ENCODE data around the gene HSD17B4.
"Not testable (repeated sequence)": the region's sequence is repeated elsewhere in the genome, so short reads cannot be mapped to it uniquely, and the experiment has no call there.

HSD17B4 gene

DNA sequence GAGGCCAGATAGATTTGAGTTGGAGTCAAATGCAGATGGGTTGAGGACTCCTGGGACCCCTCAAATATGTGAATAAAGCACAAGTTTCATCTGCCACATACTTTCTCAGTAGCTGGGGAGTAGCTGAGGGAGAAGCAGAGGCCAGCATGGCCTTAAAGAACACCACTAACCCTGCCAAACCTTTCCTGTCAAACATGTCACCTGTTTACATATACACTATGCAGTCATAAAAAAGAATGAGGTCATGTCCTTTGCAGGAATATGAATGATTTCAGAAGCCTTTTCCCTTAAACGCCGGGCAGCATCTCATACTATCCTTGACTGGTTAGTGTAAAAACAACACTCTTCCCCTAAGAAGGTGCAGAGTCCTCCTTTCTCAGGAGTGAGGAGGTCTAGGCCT, 25.2 kb upstream of the HSD17B4 start:
- TF ChIP-seq FOXP2 (optimal IDR thresholded peaks at IDR 0.05; ENCODE audit: control extremely low read depth, extremely low read length, insufficient read depth): no peak
- TF ChIP-seq POLR2AphosphoS5 (IDR thresholded peaks at IDR 0.05; ENCODE audit: borderline replicate concordance, low read depth, low read length): no peak
- TF ChIP-seq EZH2 (IDR thresholded peaks at IDR 0.05): no peak
- H3K9me3 ChIP-seq (ENCODE audit: low read depth, low read length): no peaks in the 10 kb centered on the region

DNA sequence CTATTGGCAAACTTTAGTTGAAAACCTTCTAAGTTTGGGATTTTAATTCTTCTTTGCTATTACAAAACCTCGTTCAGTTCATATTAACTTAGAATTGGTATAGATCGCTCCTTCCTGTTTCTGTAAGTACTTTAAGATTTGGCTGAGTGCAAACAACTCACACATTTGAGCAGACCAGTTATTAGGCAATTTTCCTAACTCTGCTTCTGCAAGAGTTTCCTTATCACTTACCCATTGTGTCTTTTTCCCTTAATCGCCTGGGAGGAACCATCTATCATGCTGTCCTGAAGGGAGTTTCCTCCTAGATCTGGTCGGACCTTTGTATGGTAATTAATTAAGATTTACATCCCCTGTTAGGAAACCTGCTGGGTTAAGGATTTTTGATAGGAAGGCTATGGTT, 24.7 kb upstream of the HSD17B4 start:
- not testable (repeated sequence) for H3K9ac ChIP-seq (ENCODE audit: insufficient read length); H3K9me3 ChIP-seq (ENCODE audit: low read depth, low read length); H3K4me3 ChIP-seq; H3K36me3 ChIP-seq (ENCODE audit: insufficient read depth, low read length); H3K27ac ChIP-seq; DNase-seq (ENCODE audit: low read depth, low spot score)

More for the DNA sequence above, 25.2 kb upstream of the HSD17B4 start:
- Histone ChIP-seq H3K4me3 (no peak overlapping the region), H3K9ac (ENCODE audit: insufficient read length) (no peak overlapping the region), H3K36me3 (ENCODE audit: insufficient read depth, low read length) (no peaks in the 10 kb centered on the region), H3K27ac (no peak overlapping the region)
- DNase-seq (ENCODE audit: low read depth, low spot score): no peak

DNA sequence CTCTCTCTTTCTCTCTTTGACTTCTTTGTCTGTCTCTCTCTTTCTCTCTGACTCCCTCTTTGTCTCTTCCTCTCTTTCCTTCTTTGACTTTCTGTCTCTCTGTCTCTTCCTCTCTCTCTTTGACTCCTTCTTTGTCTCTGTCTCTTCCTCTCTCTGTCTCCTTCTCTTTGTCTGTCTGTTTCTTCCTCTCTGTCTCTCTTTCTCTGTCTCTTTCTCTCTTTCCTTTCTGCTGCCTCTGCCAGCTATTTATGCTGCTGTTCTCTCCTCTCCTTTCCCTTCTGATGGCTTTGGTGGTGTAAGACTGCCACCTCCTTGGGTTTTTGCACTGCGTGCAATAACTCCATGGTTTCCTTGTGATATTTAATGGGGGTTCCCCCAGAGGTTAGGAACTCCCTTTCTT, 24.1 kb upstream of the HSD17B4 start:
- H3K27ac ChIP-seq: not testable (repeated sequence)

DNA sequence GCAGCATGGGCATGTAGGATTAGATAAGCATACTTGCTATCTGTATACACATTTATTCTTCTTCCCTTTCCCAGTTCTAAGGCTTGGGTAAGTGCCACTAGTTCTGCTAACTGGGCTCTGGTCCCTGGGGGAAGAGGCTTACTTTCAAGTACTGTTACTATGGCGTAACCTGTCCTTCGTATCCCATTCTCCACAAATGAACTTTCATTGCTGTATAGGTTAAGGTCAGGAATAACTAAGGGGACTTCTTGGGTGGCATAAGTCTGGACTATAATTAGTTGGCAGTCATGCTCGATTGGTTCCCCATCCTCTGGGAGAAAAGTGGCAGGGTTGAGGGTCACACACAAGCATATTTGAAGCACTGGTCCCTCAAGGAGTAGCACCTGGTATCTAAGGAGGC, 23.7 kb upstream of the HSD17B4 start:
- H3K36me3 ChIP-seq (ENCODE audit: insufficient read depth, low read length); H3K9me3 ChIP-seq (ENCODE audit: low read depth, low read length); H3K9ac ChIP-seq (ENCODE audit: insufficient read length); H3K27ac ChIP-seq; DNase-seq (ENCODE audit: low read depth, low spot score); H3K4me3 ChIP-seq: not testable (repeated sequence)

More for the DNA sequence above, 24.1 kb upstream of the HSD17B4 start:
- H3K9me3 ChIP-seq (ENCODE audit: low read depth, low read length); DNase-seq (ENCODE audit: low read depth, low spot score); H3K9ac ChIP-seq (ENCODE audit: insufficient read length); H3K36me3 ChIP-seq (ENCODE audit: insufficient read depth, low read length); H3K4me3 ChIP-seq: not testable (repeated sequence)

DNA sequence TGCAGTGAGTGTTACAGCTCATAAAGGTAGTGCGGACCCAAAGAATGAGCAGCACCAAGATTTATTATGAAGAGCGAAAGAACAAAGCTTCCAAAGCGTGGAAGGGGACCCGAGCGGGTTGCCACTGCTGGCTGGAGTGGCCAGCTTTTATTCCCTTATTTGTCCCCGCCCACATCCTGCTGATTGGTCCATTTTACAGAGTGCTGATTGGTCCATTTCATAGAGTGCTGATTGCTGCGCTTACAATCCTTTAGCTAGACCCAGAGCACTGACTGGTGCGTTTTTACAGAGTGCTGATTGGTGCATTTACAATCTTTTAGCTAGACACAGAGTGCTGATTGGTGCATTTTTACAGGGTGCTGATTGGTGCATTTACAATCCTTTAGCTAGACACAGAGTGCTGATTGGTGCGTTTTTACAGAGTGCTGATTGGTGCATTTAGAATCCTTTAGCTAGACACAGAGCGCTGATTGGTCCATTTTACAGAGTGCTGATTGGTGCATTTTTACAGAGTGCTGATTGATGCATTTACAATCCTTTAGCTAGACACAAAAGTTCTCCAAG, 19.5 kb upstream of the HSD17B4 start:
- H3K9ac ChIP-seq (ENCODE audit: insufficient read length): not testable (repeated sequence)

DNA sequence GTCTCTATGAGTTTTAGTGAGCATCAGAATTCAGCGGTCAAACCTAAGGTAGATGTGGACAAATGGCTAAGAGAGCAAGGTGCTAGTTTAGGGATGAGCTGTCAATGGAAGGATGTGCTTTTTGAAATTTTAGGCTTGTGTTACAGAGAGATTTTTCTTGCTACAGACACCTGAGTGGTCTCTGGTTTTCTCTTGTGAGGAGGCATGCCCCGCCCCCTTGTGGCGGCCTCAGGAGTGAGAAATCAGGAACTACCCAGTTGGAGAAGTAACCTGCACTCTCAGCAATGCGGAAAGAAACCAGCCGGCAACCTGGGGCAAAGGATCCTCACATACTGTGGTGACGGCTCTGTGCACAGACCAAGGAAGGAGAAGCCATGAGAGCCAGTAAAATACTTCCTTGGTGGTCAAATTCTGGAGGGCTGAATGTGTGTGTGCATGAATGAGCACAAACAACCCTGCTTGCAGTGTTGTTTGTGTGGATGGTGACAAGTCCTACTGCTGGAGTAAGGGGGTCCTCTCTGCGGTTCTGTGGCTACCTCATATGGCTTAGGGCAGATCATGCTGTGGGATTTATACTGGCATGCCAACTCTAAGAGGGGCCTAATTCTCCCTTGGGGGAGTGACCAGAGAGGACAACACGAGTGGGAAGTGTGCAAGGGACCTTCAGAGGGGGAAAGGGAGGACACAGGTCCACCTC, 16.7 kb upstream of the HSD17B4 start:
- Histone ChIP-seq H3K36me3 (ENCODE audit: insufficient read depth, low read length) (no peaks in the 10 kb centered on the region), H3K4me3 (no peak overlapping the region), H3K9me3 (ENCODE audit: low read depth, low read length) (no peaks in the 10 kb centered on the region), H3K9ac (ENCODE audit: insufficient read length) (no peak overlapping the region), H3K27ac (no peak overlapping the region)
- no peak for DNase-seq (ENCODE audit: low read depth, low spot score)
- no peak for TF ChIP-seq POLR2AphosphoS5 (IDR thresholded peaks at IDR 0.05; ENCODE audit: borderline replicate concordance, low read depth, low read length)
- no peak for TF ChIP-seq EZH2 (IDR thresholded peaks at IDR 0.05)
- no peak for TF ChIP-seq FOXP2 (optimal IDR thresholded peaks at IDR 0.05; ENCODE audit: control extremely low read depth, extremely low read length, insufficient read depth)

More for the DNA sequence above, 19.5 kb upstream of the HSD17B4 start:
- H3K9me3 ChIP-seq (ENCODE audit: low read depth, low read length); H3K27ac ChIP-seq; DNase-seq (ENCODE audit: low read depth, low spot score); H3K36me3 ChIP-seq (ENCODE audit: insufficient read depth, low read length); H3K4me3 ChIP-seq: not testable (repeated sequence)

DNA sequence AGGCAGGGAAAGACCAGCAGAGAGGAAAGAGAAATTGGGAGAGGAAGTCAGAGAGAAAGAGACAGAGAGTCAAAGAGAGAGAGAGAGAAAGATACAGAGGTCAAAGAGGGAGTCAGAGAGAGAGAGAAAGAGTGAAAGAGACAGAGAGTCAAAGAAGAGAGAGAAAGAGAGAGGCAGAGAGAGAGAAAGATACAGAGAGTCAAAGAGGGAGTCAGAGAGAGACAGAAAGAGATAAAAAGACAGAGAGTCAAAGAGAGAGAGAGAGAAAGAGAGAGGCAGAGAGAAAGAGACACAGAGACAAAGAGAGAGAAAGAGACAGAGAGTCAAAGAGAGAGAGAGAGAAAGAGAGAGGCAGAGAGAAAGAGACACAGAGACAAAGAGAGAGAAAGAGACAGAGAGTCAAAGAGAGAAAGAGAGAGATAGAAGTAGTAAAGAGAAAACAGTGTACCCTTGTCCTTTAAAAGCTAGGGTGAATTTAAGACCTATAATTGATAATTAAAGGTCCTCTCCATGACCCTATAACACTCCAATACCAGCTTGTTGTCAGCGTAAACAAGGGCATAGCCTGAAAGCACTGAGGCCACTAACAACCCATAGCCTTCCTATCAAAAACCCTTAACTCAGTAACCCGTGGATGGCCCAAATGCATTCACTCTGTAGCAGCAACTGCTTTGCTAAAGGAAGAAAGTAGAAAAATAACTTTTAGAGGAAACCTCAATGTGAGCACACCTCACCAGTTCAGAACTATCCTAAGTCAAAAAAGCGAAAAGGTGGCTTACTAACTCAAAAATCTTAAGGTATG, 14.3 kb upstream of the HSD17B4 start:
- not testable (repeated sequence) for H3K27ac ChIP-seq; DNase-seq (ENCODE audit: low read depth, low spot score); H3K9me3 ChIP-seq (ENCODE audit: low read depth, low read length); H3K4me3 ChIP-seq; H3K9ac ChIP-seq (ENCODE audit: insufficient read length); H3K36me3 ChIP-seq (ENCODE audit: insufficient read depth, low read length)

DNA sequence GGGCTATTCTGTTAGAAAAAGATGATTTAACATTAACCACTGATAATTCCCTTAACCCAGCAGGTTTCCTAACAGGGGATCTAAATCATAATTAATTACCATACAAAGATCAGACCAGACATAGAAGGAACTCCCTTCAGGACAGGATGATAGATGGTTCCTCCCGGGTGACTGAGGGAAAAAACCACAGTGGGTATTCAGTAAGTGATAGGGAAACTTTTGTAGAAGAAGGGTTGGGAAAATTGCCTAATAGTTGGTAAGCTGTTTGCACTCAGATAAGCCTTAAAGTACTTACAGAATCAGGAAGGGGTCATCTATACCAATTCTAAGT, 13.7 kb upstream of the HSD17B4 start:
- DNase-seq (ENCODE audit: low read depth, low spot score); H3K4me3 ChIP-seq; H3K27ac ChIP-seq; H3K9me3 ChIP-seq (ENCODE audit: low read depth, low read length); H3K36me3 ChIP-seq (ENCODE audit: insufficient read depth, low read length); H3K9ac ChIP-seq (ENCODE audit: insufficient read length): not testable (repeated sequence)

DNA sequence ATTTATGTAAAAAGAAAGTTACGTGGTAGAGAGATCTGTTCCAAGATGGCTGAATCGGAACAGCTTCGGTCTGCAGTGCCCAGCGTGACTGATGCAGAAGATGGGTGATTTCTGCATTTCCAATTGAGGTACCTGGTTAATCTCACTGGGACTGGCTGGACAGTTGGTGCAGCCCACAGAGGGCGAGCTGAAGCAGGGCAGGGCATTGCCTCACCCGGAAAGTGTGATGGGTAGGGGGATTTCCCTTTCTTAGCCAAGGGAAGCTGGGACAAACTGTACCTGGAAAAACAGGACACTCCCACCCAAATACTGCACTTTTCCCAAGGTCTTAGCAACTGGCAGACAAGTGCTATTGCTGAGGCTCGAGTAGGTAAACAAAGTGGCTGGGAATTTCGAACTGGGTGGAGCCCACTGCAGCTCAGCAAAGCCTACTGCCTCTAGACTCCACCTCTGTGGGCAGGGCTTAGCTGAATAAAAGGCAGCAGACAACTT, 13.1 kb upstream of the HSD17B4 start:
- no peaks in the 10 kb centered on the region for H3K9me3 ChIP-seq (ENCODE audit: low read depth, low read length)
- H3K9ac ChIP-seq (ENCODE audit: insufficient read length): no peak overlapping the region
- no peak for DNase-seq (ENCODE audit: low read depth, low spot score)
- H3K36me3 ChIP-seq (ENCODE audit: insufficient read depth, low read length): no peaks in the 10 kb centered on the region
- no peak overlapping the region for H3K27ac ChIP-seq
- TF ChIP-seq POLR2AphosphoS5 (IDR thresholded peaks at IDR 0.05; ENCODE audit: borderline replicate concordance, low read depth, low read length) (no peak), FOXP2 (optimal IDR thresholded peaks at IDR 0.05; ENCODE audit: control extremely low read depth, extremely low read length, insufficient read depth) (no peak), EZH2 (IDR thresholded peaks at IDR 0.05) (no peak)
- no peak overlapping the region for H3K4me3 ChIP-seq

DNA sequence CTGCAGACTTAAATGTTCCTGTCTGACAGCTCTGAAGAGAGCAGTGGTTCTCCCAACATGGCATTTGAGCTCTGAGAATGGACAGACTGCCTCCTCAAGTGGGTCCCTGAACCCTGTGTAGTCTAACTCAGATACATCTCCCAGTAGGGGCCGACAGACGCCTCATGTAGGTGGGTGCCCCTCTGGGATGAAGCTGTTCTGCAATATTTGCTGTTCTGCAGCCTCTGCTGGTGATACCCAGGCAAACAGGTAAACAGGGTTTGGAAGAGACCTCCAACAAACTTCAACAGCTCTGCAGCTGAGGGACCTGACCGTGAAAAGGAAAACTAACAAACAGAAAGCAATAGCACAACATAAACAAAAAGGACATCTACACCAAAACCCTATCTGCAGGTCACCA, 12.7 kb upstream of the HSD17B4 start:
- H3K36me3 ChIP-seq (ENCODE audit: insufficient read depth, low read length); DNase-seq (ENCODE audit: low read depth, low spot score); H3K4me3 ChIP-seq; H3K9ac ChIP-seq (ENCODE audit: insufficient read length); H3K9me3 ChIP-seq (ENCODE audit: low read depth, low read length); H3K27ac ChIP-seq: not testable (repeated sequence)

DNA sequence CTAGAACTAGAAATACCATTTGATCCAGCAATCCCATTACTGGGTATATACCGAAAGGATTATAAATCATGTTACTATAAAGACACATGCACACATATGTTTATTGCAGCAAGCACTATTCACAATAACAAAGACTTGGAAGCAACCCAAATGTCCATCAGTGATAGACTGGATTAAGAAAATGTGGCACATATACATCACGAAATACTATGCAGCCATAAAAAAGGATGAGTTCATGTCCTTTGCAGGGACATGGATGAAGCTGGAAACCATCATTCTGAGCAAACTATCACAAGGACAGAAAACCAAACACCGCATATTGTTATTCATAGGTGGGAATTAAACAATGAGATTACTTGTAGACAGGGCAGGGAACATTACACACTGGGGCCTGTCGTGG, 7.7 kb upstream of the HSD17B4 start:
- H3K4me3 ChIP-seq; H3K9ac ChIP-seq (ENCODE audit: insufficient read length); DNase-seq (ENCODE audit: low read depth, low spot score); H3K27ac ChIP-seq; H3K36me3 ChIP-seq (ENCODE audit: insufficient read depth, low read length); H3K9me3 ChIP-seq (ENCODE audit: low read depth, low read length): not testable (repeated sequence)
